ENCODE measurements around the gene ST6GALNAC2.
"Not testable (repeated sequence)": the region's sequence is repeated elsewhere in the genome, so short reads cannot be mapped to it uniquely, and the experiment has no call there.

The ST6GALNAC2 gene

DNA sequence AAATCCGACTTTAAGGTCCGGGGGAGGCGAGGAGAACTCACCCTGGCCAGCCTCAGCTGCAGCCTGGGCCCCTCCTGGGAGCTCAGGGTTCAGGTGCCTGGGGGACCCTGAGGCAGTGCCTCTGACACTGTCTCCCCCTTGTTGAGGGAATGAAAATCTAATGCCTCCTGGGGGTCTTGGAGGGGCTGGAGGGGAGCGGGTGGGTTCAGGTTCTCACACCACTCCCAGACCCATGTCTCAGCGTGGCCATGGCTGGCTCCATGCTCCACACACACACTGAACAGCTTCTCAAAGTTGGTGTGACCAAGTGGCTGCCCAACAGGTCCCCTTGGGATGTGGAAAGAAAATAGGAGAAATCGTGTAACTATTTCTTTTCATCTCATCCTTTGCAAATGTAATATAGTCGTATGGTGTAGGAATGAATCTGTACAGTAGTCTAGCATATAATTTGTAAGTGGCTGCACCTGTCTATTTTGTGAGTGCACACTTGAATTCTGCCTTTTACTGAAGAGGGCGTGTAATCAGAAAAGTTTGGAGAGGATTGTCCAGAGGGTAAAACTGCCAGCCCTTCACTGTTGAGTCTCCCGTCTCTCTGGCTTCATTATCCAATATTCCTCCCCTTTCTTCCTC is 46.6 kb downstream of the ST6GALNAC2 start:
- no peak for DNase-seq

DNA sequence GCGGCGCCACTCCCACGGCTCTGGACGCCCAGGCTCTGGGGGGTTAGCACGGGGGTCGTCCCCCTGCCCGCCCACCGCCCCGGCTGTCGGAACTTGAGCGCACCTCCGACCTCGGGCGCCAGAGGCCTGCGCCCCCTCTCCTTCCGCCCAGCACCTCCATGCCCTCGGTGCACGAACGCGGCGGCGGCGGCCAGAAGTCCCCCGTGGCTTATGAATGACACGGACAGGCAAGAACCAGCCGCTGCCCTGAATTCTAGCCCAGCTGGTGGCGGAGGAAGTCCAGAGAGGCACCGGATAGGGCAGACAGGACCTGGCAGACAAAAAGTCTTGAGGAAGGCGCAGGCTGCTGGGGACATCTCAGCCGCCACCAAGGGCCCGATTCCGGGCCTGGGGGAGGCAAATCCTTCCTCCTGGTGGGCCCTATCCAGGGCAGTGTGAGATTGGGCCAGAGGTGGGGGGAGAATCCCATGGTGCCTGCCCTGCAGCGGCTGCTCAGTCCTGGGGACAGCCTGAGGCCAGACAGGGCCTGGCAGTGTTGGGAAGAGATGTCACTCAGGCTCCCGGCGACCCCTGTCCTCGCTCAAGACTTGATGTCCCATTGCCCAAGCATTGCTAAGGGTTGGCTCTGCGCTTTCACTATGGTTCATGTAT is 47.3 kb downstream of the ST6GALNAC2 start:
- no peak for DNase-seq

DNA sequence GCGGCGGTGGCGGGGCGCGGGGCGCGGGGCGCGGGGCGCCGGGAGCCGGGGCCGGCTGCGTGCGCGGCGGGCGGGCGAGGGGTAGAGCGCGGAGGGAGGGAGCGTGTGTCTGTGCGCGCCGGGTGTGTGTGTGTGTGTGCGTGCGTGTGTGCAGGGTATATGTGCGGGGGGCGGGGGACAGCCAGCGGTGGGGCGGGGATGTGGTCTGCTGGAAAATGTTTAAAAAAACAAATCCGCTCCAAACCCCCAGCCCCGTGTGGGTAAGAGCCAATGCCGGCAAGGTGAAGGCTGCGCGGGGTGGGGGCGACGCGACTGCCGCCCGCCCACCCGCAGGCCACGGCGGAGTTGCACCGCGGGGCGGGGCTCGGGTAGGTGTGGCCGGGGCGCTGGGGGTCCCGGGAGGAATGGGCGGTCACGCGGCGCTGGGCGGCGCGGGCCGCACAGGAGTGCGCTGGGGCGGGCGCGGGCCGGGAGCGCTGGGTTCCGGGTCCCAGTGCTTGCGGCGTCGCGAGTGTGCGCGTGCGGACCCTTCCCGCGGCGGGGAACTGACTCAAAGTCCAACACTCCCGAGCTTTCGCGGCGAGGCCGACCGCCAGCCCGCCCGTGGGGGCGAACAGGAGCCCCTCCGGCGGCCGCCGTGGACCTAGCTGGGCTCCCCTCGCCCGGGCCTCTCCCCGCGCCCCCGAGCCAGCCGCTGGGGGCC is 47.9 kb downstream of the ST6GALNAC2 start, which contains the start of gene CYGB:
CYGB (minus strand) TSS at position 132 of the 703 bp plus-strand sequence. CDS start 167 bp downstream, outside the sequence.
- DNase-seq = no peak

DNA sequence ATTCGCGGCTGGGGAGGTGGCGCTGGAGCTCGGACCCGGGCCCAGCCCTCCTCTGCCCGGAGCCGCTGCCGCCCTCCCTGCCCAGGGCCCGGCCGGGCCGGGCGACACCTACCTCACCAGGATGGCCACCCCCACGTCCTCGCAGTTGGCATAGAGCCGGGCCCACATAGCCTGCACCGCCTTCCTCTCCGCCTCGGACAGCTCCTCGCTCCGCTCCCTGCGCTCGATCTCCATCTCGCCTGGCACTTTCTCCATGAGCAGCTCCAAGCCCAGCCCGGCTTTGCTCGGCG is 48.4 kb downstream of the ST6GALNAC2 start:
- no peak for DNase-seq

DNA sequence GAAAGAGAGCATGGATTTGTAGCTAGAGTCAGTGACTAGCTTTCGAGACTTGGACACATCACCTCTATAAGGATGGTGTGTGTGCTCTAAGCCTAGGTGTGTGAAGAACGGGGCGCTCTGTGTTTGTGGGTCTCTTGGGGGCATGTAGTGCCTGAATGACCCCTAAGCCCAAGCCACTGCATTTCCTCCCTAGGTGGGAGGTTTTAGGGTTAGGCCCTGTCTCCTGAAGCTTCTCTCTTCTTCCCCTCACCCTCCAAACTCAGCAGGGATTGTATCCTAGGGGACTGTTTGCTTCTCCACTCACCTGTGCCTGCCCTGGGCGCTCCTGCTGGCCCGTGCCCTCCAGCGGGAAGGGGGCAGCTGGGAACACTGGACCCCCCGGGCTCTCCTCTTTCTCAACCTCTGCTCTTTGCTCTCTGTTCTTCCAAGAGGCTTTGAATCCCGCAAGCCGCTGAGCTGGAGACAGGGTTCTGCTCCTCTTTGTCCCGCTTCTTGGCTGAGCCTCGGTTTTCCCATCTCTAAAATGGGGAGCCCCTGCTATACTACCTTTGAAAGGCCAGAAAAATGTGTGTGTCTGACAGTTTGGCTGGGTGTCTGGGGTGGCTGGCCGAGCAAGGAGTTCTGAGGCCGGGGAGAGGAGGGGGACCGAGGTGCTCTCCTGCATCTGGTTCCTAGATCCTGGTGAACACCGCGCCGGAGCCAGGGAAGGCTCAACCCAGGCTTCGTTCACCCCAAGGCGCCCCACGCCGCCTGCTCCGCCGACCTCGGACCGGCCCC is 49.0 kb downstream of the ST6GALNAC2 start:
- no peak for DNase-seq

DNA sequence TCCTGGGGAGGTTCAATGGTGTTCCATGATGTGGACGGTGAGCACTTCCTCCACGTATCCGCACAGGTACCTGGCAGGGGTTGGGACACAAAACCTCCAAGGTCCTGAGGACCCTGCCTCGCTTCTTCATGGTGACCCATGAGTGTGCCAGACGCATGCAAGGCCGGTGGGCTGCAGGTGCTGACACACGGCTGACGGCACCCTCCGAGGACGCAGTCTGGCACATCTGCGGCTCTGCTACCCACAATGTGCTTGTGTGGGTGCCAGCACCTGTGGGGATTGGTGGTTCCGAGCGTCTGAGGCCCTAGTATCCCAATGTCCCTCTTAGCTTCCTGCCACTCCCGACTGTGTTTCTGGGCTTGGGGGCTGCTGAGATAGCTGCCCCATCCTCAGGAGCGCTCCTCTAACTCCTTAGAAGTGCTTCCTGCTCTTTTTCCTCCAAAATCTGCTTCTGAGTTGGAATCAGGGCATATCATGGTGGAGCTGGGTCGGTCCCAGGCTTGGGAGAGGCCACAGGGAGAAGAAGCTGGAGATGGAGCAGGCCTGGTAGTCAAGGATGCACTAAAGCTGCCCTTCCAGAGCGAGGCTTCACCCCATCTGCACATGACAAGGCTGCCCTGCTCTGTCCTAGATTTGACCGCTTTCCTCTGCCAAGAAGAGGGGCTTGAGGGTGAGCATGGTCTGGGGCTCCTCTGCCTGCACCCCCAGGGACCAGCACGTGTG is 49.7 kb downstream of the ST6GALNAC2 start:
- DNase-seq = no peak

DNA sequence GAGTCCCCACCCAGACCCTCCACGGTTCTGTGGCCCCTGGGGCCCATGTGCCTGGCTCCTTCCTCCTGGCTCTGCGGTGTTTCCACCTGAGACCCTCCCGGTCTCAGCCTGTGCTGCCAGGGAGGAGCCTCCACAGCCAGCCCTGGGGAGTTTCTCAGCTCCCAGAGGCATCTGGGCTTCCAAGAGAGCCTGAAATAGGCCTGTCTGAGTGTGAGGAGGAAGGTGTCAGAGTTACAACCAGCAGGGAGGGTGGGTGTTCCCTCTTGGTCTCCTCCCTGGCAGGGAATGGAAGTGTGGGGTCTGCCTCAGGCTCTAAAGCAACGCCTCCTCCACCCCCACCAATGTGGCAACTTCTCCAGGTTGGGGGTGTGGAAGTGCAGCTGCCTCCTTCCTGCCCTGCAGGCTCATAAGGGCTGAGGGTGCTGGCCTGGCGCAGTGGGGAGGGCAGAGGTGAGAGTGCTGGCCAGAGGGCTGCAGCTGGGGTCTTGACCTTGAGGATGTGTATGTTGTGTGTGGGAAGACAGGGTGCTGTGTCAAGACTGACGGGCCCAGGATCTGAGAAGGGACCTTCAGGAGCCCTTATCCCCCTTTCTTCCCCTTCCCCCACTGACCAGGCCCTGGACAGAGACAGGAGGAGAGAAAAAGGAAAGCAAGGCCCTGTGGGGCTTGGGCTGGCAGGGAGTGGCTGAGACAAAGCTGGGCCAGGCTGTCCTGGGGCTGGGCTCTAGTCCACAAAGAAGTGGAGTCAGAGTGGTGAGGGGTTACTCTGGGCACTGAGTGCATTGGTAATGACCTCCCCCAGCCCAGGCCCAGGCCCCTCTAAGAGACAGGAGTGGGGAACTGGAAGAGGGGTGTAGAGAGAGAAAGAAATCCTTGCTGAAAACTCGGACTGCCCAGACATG is 50.6 kb downstream of the ST6GALNAC2 start:
- DNase-seq = no peak

DNA sequence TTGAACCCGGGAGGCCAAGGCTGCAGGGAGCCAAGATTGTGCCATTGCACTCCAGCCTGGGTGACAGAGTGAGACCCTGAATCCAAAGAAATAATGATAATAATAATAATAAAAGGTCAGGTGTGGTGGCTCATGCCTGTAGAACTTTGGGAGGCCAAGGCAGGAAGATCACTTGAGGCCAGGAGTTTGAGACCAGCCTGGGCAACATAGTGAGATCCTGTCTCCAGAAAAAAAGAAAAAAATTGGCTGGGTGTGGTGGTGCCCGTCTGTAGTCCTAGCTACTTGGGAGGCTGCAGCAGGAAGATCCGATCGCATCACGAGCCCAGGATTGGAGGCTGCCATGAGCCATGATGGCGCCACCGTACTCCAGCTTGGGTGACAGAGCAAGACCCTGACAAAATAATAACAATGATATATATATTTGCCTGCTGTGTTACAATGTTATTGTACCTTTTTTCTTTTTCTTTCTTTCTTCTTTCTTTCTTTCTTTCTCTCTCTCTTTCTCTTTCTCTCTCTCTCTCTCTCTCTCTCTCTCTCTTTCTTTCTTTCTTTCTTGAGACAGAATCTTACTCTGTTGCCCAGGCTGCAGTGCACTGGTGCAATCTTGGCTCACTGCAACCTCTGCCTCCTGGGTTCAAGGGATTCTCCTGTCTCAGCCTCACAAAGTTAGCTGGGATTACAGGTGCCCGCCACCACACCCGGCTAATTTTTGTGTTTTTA is 51.9 kb downstream of the ST6GALNAC2 start:
- not testable (repeated sequence) for DNase-seq

DNA sequence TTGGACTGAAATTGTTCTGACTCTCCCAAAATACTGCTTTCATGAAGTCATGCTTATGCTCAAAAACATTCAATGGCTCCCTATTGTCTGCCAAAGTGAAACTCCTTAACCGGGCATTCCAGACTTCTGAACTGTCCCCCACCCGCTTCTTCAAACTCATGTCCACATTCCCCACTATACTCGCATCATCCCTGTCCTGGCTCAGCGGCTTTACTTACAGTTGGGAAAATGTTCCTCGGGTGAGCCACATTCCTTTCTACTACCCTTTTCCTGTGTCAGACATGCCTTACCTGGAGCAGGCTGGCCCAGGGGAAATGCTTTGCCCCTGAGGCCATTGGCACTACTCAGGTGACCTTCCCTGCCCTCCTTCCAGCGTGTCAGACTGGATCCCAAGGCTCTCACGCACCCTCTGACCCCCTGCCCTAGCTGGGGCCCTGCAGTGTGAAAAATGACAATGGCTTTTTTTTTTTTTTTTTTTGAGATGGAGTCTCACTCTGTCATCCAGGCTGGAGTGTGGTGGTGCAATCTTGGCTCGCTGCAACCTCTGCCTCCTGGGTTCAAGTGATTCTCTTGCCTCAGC is 53.5 kb downstream of the ST6GALNAC2 start:
- no peak for DNase-seq

DNA sequence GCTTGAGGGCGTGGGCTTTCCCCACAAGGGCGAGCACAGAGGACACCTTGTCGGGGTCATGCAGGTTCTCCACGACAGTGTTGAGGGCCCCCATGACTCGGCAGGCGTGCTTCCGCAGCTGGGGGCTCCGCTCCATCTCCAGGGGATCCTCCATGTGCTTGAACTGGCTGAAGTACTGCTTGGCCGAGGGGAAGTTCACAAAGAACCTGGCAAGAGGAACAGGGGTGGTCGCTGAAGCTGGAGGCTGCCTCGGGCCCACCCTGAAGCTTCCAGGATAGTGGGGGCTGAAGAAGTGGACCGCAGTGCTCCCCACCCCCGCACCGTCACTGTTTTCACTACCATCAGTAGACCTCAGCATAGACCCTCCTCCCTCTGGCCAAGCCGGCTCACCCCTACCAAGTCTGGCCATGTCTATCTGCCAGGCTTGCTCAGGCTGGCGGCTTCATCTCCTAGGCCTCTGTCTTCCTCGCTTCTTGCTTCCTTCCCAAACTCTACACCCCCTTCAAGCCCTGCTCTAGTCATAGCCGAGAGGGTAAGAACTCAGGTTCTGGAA is 54.1 kb downstream of the ST6GALNAC2 start:
- DNase-seq = no peak

DNA sequence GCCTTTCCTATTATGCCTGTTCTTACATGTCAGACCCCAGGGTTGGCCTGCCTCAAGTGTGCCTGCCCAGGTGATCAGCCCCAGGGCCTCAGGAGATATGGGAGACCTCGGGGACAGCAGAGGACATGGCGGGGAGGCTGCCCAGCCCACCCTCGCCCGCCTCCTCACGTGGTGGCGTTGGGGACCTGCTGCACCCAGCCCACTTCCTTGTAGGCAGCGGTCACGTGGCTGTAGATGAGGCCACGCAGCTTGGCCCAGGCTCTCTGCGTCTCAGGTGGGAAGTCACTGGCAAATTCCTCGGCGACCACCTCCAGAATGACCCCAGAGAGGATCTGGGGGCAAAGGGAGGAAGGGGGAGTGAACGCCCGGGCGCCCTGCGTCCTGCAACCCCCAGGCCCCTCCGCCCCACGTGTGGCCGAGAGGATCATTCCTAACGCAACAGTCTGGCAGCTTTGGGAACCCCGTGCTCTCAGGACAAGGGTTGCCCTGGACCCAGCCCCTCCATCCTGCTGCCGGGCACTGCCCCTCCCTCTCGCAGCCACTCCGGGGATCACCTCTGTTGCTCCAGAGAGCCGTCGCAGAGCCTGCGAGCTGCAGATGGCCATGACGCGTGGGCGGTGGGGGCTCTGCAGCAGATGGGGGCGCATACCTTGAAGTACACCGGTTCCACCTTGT is 54.7 kb downstream of the ST6GALNAC2 start:
- DNase-seq = no peak

DNA sequence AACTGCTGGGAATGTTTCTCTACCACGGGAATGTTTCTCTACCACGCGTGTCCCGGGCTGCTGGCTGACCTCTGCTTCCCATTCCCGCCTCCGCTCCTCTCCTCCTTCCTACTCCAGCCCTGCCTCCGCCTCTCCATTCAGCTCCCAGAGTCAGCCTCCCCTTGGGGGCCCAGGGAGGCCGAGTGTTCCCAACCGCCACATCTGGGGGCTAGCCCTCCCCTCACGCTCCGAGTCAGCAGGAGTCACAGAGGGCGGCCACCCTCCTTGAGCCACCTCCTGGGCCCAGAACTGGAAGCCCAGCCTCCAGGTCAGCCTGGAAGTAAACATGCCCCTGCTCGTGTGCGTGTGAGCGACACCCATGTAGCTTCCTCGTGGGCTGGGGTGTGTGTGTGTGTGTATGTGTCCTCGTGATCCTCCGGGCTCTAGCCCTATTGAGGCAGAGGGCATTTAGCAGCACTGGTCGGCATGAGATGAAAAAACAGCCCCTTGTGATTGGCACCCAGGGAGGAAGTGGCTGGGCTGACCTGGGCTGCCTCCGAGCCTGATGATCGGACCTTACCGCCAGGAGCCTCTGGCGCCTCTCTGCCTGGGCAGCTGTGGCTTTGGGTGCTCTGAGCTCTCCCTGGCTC is 55.5 kb downstream of the ST6GALNAC2 start:
- DNase-seq = peak in 1 of 2 experiments; percentile 32

DNA sequence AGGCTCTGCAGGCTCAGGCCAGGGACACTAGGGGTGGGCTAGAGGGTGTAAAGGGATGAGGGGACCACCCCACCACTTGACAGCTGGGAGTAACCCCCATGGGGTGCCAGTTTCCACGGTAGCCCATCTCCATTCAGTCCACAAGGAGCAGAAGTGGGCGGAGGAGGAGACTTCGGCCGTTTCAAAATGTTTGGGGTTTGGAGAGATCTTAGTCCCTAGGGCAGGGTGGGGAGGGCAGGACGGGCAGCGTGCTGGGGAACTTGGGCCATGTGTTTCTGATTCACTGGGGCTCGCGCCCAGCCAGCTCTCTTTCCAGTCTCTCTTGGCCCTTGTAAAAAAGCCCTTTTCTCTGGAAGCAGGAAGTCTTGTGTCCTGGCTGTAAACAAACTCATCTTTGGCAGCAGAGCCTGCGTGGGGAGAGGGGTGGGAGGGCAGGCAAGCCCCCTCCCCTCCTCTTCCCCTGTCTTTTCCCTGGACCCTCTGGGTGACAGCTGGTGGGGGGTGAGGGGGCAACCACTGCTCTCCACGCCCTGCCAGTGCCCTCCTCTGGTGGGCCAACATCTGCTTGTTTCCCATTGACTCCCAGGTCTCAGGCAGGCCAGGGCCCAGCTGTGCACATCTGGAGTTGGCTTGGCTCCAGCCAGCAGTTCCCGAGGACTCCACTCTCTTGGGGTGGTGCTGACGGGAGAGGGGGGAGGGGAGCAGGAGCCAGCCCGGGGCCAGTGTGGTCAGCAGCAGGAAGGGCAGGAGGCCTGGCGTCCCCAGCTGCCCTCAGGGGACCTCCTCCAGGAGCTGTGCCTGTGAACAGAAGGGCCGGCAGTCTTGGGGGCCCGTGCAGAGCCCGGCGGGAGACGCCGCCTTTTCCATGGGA is 56.2 kb downstream of the ST6GALNAC2 start:
- DNase-seq = peak in 1 of 2 experiments; percentile 64

DNA sequence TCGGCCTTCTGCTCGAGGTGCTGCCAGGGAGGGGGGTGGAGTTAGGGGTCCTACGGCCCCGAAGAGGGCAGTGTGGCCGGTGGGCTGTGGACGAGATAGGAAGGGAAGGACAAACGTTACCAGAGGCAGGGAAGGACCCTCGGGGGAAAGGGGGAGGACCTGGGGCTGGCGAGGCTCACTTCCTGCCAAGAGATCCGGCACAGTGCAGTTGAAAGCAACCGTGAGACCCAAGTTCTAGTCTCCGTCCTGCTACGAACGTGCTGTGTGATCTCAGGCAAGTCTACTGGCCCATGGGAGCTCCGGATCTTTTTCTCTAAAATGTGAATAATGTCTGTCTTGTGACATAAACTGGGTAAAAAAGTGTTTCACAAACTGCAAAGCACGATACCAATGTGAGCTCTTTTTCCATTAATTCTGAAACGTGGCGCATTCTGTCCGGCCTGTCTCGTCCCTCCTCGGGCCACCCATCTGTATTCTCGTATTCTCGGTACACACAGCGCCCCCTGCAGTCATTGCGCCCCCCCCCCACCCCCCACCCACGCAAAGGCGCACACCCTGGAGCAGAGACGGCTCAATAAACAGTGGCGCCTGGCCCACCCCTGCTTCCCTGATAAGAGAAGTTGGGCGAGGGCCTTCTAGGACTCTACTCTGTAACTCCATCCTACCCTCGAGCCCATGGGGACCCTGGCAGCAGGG is 57.0 kb downstream of the ST6GALNAC2 start:
- DNase-seq = no peak

DNA sequence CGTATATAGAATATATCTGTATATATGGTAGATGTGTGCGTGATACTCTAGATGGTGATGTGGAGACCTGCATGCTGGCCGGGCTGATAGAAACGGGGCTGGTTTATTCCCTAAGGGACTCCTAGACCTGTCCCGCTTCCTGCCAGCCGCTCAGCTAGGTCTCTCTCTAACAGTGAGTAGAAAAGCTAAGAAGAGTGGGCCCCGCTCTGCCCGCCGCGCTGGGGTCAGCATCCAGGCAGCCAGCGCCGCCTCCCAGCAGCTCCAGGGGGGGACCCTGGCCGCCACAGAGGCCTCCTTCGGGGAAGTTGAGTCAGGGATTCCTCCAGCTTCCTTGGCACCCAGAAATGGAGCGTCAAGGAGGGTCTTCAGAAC is 57.5 kb downstream of the ST6GALNAC2 start:
- no peak for DNase-seq

DNA sequence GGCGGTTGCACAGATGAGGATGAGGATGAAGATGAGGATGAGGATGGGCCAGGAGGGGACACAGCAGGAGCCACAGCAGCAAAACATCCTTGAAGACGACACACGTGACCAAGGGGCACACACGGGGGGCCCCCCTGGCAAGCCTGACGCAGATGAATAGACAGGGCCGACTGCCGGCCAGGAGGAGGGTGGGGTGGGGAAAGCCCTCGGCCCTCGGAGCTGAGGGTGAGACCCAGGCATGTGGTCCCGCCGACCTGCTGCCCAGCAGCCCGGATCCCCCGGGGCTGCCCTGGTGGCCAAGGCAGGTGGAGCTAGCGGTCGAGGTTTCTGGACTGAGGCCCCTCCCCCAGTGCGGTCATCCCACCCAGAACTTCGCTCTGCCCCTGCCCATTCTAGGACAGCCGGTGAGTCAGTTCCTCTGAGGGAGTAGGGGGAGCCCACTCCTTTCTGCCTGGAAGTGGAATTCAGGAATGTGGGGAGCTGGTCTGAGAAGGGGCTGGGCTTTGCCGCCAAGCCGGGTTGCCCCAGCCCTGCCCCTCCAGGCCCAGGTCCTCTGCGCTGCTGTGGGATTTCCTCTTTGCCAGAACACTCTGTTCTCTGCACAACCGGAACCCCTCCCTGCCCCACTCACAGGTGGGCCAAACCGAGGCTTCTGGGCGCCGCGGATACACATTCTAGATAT is 58.1 kb downstream of the ST6GALNAC2 start:
- no peak for DNase-seq

DNA sequence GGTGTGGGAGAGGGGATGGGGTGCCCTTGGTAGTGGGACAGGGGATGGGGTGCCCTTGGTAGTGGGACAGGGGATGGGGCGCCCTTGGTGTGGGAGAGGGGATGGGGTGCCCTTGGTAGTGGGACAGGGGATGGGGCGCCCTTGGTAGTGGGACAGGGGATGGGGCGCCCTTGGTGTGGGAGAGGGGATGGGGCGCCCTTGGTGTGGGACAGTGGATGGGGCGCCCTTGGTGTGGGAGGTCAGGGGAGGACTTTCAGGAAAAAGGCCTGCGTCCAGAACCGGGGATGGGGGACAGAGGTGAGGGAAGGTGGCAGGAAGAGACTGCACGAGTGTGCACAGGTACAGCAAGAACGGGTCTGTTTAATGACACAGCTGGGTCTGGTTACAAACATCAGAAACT is 58.6 kb downstream of the ST6GALNAC2 start:
- not testable (repeated sequence) for DNase-seq
